GM19043 (cell line): ENCODE data around the gene TNFAIP8L3.

Experiments
- ATAC-seq: cut with Tn5 transposase; IDR thresholded peaks from one replicate; pipeline ENCODE4 v1.9.1; 2021; ENCODE audit warnings: low read depth; ENCODE audit not compliant: unreplicated experiment

TNFAIP8L3 gene

GRCh38 chr15:51092480-51093040 lies 2.1 kb downstream of the TNFAIP8L3 start:
- ATAC-seq: no peak

GRCh38 chr15:51090753-51091152 lies 4.0 kb downstream of the TNFAIP8L3 start:
- no peak for ATAC-seq

GRCh38 chr15:51089699-51090453 lies 4.8 kb downstream of the TNFAIP8L3 start:
- ATAC-seq: no peak

GRCh38 chr15:51089041-51089440 lies 5.7 kb downstream of the TNFAIP8L3 start:
- no peak for ATAC-seq

- no peak for ATAC-seq
Measured at GRCh38 chr15:51088585-51088984, 6.1 kb downstream of the TNFAIP8L3 start.

- no peak for ATAC-seq
Measured at GRCh38 chr15:51087513-51087912, 7.2 kb downstream of the TNFAIP8L3 start.

- no peak for ATAC-seq
Measured at GRCh38 chr15:51086409-51086808, 8.3 kb downstream of the TNFAIP8L3 start.

- ATAC-seq: no peak
Measured at GRCh38 chr15:51085764-51086163, 8.9 kb downstream of the TNFAIP8L3 start.

- no peak for ATAC-seq
Measured at GRCh38 chr15:51083641-51084166, 11.0 kb downstream of the TNFAIP8L3 start.

GRCh38 chr15:51082246-51082645 lies 12.5 kb downstream of the TNFAIP8L3 start:
- ATAC-seq: no peak

GRCh38 chr15:51080286-51080685 lies 14.4 kb downstream of the TNFAIP8L3 start:
- ATAC-seq: no peak

GRCh38 chr15:51079226-51079625 lies 15.5 kb downstream of the TNFAIP8L3 start:
- no peak for ATAC-seq

GRCh38 chr15:51077221-51078153 lies 17.2 kb downstream of the TNFAIP8L3 start:
- ATAC-seq: peak; percentile 60

GRCh38 chr15:51076524-51077220 lies 18.0 kb downstream of the TNFAIP8L3 start:
- no peak for ATAC-seq

- no peak for ATAC-seq
Measured at GRCh38 chr15:51075826-51076523, 18.7 kb downstream of the TNFAIP8L3 start.

- no peak for ATAC-seq
Measured at GRCh38 chr15:51075364-51075763, 19.3 kb downstream of the TNFAIP8L3 start.

GRCh38 chr15:51074926-51075325 lies 19.8 kb downstream of the TNFAIP8L3 start:
- ATAC-seq: no peak

- no peak for ATAC-seq
Measured at GRCh38 chr15:51071578-51071977, 23.1 kb downstream of the TNFAIP8L3 start.

GRCh38 chr15:51069983-51070382 lies 24.7 kb downstream of the TNFAIP8L3 start:
- no peak for ATAC-seq

GRCh38 chr15:51067510-51067909 lies 27.2 kb downstream of the TNFAIP8L3 start:
- no peak for ATAC-seq
